Choroid plexus epithelial cell (primary cell): ENCODE data around the gene KRT80.

Source experiments
- DNase-seq: peaks from one replicate; pipeline ENCODE4 v3.0.0-alpha.2; 2010; ENCODE audit warnings: low read depth
- H3K4me3 ChIP-seq: 2 replicates; pipeline ENCODE4 v1.5.1; 2011; ENCODE audit warnings: low read depth, mild to moderate bottlenecking, control low read depth, low read length, moderate library complexity
- TF ChIP-seq, protein P1 (sequence below): conservative IDR thresholded peaks from 2 replicates; pipeline ENCODE4 v1.5.1; 2011; ENCODE audit warnings: low read depth, mild to moderate bottlenecking, control low read depth, inconsistent platforms, low read length, moderate library complexity

The KRT80 gene

DNA sequence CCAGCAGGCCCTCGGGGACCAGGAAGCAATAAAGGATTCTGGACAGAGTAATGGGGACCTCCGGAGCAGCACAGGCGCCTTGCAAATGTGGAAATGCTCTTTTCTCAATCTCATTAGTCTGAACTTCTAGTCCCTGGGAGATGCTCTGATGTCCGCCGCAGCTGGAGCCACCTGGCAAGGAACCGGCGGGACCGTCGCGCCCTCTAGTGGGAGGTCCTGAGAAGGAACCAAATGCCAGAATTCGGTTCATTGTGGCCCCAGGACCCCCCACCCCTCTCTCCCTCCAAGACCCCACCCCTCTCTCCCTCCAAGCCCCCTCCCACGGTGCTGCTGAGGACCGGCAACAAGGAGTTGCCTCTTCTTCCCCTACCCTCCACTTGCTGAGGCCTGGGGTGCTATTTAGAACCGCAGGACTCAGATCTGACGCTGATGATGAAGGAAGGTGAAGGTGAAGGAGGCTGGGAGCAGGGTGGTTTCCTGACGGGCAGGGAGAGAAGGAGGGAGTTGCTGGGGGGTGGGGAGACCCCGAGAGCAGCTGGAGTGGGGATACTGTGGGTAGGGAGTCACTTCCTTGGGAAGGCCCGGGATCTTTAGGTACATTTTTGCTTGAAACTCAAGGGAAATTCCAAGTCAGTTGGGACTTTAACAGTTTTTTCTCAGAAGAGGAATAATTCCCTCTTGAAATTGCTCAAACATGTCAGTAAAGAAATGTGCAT, 69.8 kb downstream of the KRT80 start:
- DNase-seq: peak; percentile 67
- TF ChIP-seq, protein P1, sequence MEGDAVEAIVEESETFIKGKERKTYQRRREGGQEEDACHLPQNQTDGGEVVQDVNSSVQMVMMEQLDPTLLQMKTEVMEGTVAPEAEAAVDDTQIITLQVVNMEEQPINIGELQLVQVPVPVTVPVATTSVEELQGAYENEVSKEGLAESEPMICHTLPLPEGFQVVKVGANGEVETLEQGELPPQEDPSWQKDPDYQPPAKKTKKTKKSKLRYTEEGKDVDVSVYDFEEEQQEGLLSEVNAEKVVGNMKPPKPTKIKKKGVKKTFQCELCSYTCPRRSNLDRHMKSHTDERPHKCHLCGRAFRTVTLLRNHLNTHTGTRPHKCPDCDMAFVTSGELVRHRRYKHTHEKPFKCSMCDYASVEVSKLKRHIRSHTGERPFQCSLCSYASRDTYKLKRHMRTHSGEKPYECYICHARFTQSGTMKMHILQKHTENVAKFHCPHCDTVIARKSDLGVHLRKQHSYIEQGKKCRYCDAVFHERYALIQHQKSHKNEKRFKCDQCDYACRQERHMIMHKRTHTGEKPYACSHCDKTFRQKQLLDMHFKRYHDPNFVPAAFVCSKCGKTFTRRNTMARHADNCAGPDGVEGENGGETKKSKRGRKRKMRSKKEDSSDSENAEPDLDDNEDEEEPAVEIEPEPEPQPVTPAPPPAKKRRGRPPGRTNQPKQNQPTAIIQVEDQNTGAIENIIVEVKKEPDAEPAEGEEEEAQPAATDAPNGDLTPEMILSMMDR: peak; percentile 83
- H3K4me3 ChIP-seq: no peak overlapping the region

GRCh38 chr12:52120951-52121823, 70.6 kb downstream of the KRT80 start:
- TF ChIP-seq, protein P1: no peak
- DNase-seq: no peak
- no peak overlapping the region for H3K4me3 ChIP-seq

- H3K4me3 ChIP-seq: no peak overlapping the region
- TF ChIP-seq, protein P1: peak; percentile 72
- peak; percentile 32 for DNase-seq
Measured at GRCh38 chr12:52119398-52120254, 72.2 kb downstream of the KRT80 start.
